NOMO-1 treated with dmso at 0.1 percent for 144 hours (cell line): Measurements from ENCODE around the gene KDM2B.

Experiments
- DNase-seq: peaks from one replicate; lab custom pipeline; 2025; ENCODE audit not compliant: unreplicated experiment; lab: John Stamatoyannopoulos, UW

KDM2B gene

DNA sequence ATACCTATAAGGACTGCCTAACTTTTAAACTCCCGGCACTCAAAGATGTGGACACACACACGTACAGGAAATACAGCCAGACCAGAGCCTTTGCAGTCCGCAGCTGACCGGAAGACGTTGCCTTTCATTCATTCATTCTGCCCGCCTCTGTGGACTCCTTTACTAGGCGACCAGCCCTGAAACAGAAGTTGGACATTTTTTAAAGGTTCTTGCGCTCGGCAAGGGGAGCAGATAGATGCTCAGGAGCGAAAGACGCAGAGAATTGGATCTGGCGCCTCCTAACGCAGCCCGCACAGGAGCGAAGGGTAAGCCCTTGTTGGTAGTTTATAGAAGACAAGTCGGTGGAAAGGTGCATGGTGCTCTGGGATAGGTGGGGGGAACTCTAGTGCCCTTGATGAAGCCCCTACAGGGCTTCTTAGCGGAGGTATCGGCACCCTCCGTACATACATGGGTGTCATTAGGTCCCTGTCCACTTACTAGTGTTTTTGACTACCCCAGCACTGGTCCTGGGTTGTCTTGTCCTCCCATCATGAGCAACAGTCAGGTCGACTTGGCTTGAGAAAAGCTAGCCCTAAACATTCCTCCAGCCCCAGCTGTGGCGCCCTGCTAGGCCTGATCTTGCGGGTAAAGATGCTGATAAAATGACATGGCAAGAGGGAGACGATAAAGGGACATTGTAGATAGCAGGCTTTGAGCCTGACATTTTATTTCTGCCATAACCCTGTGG is at the start of gene KDM2B:
KDM2B (minus strand) TSS at position 65 of the 727 bp plus-strand sequence. CDS start 112 bp downstream, outside the sequence.
- DNase-seq = no peak

DNA sequence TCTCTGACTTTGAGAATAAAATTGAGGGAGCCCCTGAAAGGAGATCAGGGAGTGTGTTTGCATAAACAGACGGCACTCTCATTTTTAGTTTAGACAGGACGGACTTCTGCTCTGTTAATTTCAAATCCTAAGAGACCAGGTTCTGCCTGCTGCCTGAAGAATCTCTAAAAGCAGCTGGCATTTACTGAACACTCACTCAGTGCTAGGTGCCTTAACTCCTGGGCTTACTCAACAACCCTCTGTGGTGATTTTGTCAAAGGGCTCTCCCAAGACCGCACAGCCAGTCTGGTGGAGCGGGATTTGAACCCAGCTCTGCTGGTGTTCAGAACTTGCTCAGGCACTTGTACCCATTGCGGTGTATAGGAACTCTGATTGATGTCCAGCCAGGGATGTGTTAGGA is 47.7 kb upstream of the KDM2B start:
- DNase-seq = no peak

DNA sequence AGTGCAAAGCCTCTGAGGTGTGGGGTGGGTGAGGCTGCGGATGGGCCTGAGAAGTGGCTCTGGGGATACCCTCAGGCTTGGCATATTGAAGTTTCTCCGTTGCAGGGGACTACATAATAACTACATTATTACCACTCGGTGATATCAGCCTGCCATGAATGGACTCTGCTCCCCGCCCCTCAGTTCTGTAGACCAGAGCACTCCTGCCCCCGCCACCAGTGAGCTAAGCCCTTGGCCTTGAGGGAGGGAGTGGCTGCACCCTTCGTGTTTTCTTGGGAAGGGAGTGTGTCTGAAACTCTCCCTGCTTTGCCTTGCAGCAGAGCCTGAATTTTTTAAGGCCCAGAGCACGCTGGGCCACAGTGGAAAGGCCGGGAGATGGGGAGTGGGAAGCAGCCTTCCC is 47.2 kb upstream of the KDM2B start:
- DNase-seq = no peak

DNA sequence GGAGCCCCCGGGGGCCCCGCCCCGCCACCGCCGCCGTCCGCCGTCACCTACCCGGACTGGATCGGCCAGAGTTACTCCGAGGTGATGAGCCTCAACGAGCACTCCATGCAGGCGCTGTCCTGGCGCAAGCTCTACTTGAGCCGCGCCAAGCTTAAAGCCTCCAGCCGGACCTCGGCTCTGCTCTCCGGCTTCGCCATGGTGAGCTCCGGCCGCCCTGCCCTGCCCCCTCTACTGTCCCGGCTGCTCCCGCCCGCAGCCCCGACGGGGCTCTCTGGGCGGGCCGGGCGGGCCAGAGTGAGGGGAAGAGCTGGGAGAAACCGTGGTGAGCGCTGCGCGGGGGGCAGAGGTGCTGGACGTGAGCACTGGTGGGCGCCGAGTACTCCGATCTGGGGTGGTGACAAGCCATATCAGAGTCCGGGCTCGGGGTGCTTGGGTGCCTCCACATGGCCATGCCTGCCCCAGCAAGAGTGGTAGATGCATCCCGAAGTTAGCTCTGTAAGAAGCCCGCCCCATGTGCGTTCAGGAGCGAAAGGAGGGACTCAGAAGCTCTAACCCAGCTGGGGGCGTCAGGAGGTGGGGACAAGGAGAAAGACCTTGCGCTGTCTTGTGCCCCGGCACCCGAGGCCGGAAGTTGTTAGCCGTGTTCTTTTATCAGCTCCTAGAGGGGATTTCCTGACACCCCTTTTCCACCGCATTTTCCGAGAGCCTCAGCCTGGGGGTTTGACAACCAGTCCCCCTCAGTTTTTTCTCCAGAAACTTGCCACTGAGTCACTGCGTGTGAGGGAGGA is 46.2 kb upstream of the KDM2B start:
- peak; percentile 56 for DNase-seq

DNA sequence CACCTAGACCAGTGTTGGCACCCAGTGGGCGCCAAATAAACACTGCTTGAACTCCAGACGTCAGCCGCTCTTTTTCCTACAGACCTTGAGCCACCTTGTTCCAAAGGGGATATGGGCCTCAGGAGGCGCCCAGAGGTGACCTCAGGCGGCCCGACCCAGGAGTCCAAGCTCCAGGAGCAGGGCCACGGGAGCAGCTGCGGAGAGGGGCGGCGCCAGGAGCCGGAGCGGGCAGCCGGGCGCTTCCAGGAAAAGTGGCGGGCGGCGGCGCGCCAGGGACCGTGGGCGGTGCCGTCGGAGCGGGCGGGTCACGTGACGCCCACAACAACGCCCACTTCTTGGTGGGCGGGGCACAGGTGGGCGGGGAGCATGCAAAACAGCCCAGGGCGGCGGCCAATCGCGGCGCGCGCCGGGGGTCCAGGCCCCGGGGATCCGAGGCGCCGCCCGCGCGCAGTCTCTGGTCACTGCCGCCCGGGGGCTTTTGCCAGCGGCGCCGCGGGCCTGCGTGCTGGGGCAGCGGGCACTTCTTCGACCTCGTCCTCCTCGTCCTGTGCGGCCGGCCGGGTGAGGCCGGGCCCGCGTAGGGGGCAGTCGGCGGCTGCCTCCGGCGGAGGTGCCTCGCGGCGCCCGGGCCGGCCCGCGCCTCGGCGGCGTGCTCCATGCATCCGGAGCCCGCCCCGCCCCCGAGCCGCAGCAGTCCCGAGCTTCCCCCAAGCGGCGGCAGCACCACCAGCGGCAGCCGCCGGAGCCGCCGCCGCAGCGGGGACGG is 45.4 kb upstream of the KDM2B start, which contains the start of gene ORAI1:
ORAI1 (plus strand) TSS at position 444 of the 766 bp plus-strand sequence.
- peak; percentile 88 for DNase-seq

DNA sequence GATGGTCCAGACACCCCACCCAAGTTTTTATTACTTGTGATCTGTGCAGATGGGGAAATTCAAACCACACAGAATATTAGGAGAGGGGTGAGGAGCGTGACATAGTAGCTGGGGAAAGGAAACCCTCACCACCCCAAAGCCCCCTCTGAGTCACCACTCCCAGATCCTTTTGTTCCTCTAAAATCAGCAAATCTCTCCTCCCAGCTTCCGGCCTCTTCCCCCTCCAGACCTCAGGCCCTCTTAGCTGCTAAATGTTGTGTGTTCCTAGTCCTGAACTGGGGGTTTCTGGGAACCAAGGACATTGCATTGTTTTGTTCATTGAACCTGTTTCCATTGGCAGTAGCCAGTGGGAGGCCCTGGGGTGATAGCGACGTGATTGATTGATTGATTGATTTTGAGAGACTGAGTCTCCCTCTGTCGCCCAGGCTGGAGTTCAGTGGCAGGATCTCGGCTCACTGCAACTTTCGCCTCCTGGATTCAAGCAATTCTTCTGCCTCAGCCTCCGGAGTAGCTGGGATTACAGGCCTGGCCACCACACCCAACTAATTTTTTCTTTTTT is 39.6 kb upstream of the KDM2B start:
- DNase-seq = no peak

DNA sequence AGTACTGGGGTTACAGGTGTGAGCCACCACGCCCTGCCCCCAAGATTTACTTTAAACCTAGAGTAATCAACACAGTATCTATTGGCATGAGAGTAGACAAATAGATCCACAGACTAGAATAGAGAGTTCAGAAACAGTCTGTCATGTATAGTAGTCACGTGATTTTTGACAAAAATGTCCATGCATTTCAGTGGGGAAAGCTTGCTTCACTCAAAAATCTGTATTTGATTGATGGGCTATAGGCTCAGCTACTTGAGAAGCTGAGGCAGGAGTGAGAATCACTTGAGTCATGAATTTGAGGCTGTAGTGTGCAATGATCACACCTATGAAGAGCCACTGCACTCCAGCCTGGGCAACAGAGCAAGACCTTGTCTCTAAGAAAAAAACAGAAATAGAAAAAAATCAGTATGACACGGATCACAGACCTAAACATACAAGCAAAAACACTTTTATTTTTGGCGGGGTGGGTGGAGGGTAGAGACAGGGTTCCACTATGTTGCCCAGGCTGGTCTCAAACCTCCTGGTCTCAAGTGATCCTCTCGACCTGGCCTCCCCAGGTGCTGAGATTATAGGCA is 37.9 kb upstream of the KDM2B start:
- no peak for DNase-seq

DNA sequence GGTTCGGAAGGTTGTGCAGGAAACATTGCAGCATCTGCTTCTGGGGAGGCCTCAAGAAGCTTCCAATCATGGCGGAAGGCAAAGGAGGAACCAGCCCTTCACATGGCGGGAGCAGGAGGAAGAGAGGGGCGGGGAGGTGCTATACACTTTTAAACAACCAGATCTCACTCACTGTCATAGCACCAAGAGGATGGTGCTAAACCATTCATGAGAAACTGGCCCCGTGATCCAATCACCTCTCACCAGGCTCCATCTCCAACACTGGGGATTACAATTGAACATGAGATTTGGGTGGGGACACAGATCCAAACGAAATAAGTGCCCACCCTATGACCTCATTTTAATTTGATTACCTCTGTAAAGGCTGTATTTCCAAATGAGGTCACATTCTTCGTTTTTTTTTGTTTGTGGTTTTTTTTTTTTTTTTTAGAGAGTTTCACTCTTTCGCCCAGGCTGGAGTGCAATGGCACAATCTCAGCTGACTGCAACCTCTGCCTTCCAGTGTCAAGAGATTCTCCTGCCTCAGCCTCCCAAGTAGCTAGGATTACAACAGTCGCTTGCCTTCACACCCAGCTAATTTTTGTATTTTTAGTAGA is 34.1 kb upstream of the KDM2B start:
- DNase-seq = no peak

DNA sequence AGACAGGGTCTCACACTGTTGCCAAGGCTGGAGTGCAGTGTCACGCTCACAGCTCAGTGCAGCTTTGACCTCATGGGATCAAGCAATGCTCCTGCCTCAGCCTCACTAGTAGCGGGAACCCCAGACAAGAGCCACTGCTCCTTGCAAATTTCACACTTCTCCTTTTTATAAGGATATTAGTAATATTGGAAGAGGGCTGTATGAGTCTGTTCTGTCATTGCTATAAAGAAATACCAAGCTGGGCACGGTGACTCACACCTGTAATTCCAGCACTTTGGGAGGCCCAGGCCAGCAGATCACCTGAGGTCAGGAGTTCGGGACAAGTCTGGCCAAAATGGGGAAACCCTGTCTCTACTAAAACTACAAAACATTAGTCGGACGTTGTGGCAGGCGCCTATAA is 32.6 kb upstream of the KDM2B start:
- no peak for DNase-seq

DNA sequence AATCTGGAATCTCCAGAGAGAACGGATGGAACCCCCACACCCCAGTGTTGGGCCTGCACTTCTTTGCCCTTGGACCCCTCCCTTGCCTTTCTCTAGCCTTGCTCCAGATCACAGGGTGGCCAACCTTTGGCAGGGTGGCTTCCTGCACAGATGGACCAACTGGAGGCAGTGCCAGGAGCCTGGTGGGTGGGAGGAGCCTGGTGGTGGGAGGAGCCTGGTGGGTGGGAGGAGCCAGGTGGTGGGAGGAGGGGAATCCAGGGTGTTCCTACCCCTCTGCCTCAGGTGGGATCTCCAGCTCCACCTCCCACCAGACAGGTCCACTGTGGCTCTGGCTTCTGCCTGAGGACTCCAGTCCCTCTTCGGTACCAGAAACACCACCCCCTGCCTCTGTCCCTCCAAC is 30.5 kb upstream of the KDM2B start:
- no peak for DNase-seq

DNA sequence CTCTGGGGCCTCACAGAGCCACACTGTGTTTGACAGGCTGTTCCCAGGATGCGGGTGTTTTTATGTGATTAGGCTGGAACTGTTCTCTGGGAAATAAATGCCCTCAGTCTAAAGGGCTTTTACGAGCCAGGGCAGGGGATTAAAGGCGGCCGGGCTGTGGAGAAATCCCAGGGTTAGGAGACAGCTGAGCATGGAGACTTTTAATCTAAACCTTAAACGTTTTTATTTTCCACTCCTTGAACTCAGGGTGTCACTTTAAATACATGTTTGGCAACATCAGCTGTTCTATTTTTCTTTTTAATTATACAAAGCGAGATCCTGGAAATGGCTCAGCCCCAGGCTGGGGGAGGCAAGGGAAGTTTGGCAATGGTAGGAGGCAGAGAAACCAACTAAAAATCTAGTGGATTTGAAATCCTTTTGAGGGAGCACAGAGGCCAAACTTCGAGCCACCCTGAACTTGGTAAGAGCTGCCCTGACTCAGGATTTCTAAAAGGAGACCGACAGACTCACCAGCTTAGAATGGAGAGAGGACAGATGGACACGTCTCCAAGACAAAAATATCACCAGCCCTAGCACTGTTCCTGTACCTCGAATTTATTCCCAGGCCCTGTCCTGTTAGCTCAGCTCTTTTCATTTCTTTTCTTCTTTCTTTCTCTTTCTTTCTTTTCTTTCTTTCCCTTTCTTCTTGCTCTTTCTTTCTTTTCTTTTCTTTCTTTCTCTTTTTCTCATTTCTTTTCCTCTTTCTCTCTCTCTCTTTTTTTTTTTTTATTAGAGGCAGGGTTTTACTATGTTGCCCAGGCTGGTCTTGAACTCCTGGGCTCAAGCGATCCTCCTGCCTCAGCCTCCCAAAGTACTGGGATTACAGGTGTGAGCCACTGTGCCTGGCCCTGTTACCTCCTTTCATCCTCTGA is 29.7 kb upstream of the KDM2B start:
- no peak for DNase-seq

DNA sequence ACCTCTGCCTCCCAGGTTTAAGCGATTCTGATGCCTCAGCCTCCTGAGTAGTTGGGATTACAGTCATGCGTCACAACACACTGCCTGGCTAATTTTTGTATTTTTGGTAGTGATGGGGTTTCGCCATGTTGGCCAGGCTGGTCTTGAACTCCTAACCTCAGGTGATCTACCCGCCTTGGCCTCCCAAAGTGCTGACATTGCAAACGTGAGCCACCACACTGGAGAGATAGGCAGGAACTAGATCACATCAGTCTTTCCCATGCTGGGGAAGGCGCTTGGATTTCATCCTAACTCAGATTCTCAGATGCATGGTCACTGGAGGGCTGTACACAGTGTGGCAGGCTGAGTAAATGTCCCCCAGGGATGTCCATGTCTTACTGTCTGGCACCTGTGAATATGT is 27.5 kb upstream of the KDM2B start:
- no peak for DNase-seq

DNA sequence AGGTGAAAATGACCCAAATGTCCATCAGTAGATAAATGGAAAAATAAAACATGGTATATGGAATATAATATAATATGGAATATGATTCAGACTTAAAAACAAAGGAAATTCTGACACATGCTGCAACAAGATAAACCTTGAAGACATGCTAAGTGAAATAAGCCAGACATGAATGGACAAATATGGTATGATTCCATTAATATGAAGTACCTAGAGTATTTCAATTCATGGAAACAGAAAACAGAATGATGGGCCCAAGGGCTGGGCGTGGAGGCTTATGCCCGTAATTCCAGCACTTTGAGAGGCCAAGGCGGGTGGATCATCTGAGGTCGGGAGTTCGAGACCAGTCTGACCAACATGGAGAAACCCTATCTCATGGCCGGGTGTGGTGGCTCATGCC is 22.8 kb upstream of the KDM2B start:
- no peak for DNase-seq

DNA sequence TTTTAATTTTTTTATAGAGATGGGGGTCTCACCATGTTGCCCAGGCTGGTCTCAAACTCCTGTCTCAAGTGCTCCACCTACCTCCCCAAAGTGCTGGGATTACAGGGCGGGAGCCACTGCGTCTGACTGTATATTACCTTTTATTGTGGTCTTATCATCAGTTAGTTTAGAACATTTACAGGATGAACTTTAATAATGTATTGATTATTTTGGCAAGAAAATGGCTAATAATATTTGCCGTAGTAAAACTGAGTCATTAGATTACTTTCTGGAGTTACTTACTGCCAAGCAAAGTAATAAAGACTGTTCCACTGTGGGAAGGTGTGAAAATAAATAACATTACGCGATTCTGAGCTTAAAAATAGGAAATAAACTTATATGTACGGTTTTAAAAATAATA is 21.9 kb upstream of the KDM2B start:
- no peak for DNase-seq

DNA sequence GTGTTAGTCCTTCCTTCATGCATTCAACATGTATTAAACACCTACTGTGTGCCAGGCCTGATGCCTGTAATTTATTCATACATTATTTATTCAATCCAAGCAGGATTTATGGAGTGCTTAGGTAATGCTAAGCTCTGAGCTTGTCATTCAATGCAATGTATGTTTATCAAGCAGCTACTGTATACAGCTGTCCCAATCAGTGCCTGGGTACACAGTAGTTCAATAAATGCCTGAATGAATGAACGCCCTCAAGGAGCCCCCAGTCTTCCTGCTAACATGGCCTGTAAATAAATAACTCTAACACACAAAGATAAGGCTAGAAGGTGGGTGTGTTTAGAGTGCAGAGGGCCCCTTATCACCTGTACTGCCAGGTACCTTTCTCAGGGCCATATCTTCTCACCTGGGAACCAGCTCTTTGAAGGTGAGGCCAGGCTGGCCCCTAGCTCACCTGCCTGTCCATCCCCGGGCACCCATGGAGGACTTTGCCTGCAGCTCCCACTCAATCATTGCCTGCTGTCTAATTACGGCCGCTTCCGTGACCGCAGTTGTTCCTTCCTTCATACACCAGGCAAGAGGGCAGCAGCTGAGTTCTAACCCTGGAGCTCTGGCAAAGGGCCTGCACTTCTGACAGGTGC is 20.0 kb upstream of the KDM2B start:
- DNase-seq = no peak

DNA sequence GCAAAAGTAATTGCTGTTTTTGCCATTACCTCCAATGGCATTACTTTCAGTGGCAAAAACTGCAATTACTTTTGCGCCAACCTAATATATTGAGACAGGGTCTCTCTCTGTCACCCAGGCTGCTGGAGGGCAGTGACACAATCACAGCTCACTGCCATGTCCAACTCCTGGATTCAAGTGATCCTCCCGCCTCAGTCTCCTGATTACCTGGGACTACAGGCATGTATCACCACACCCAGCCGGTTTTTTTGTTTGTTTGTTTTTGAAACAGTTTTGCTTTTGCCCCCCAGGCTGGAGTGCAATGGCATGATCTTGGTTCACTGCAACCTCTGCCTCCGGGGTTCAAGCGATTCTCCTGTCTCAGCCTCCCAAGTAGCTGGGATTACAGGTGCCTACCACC is 15.7 kb upstream of the KDM2B start:
- DNase-seq = no peak

DNA sequence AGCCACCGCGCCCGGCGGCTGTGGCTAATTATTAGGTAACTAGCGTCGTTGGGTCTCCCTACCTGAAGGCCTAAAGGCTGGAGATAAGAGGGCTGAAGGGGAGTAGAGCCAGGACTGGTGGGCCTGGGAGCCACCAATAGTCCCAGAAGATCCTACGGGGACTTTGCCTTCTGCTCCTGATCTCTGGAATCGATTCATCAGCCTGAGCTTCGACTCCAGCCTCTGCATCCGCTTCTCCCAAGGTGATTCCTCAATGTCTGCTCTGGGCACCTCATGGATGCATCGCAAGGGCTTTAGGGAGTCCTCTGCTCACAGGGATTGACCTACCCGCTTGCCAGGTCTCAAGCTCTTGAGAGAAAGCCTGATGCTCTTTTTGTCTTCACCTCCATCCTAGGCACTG is 14.7 kb upstream of the KDM2B start:
- no peak for DNase-seq

DNA sequence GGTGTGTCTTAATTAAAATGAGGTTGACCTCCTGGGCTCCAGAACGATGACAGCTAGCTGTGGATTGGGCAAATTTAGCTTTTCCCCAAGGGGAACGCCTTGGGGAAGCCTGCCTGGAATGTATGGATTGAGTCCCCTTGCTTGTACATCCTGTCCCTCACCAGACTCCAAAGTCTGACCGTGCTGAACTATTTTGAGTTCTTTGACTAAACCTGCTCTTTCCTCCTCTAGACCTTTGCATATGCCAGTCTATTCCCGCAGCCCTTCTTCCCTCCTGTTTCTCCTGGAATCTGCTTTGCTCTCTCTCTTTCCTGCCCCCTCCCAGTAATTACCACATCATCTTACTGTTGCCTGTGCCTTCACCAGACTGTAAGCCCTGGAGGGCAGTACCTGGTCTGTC is 11.5 kb upstream of the KDM2B start:
- DNase-seq = no peak

DNA sequence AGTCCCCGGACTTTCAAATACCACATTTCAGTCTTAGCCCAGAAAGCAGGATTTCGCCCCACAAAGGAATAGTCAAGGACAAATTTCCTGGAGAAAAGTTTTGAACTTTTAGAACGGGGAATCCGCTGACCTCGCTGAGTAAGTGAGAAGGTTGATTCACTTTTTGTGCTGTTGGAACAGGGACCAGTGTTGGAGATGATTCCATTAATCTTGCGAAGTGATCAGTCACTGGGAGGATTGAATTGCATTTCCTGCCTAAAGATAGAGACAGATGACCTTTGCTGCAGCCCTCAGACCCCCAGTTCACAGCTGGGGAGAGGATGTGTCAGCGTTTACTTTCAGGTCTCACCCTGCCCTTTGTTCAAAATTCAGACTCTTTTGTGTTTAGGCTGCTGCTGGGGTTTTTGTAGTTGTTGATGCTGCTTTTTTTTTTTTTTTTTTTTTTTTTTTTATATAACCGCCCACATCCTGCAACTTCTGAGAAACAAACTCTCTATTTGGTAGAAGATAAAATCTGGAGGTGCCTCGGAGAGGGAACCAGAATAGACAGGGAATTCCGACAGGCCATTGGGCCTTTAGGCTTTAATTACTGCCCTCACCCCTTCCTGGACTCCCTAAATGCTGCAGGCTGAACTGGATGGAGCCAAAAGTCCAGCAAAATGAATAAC is 9.8 kb upstream of the KDM2B start:
- DNase-seq = no peak
